IPS-18c (cell line): ENCODE measurements around the gene NOL6.
"Not testable (repeated sequence)": the region's sequence is repeated elsewhere in the genome, so short reads cannot be mapped to it uniquely, and the experiment has no call there.

Source experiments
- H3K4me3 ChIP-seq: 2 replicates; pipeline ENCODE4 v1.7.0; 2013; ENCODE audit warnings: low read depth, mild to moderate bottlenecking, low read length, moderate library complexity; ENCODE audit not compliant: insufficient read depth
- H3K9me3 ChIP-seq: one replicate; pipeline ENCODE4 v1.6.1; 2013; ENCODE audit warnings: mild to moderate bottlenecking, low read length, moderate library complexity; ENCODE audit not compliant: control insufficient read depth, insufficient read depth

Gene NOL6

GRCh38 chr9:33443047-33443446 lies 30.7 kb downstream of the NOL6 start:
- no peak overlapping the region for H3K4me3 ChIP-seq
- no peaks in the 10 kb centered on the region for H3K9me3 ChIP-seq

DNA sequence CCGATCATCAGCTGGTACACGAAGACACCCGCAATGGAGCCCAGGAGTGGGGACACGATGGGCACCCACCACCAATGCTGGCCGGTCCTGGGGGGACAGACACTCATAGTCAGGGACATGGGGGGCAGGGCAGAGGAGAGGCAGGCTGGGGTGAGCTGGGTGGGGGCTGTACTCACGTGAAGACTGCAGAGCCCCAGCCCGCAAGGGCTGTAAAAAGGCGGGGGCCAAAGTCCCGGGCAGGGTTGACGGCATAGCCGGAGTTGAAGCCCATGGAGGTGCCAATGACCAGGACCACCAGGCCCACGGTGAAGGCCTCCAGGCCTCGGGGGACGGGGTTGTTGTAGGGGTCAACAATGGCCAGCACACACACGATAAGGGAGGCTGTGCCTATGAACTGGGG lies 31.6 kb downstream of the NOL6 start:
- Histone ChIP-seq H3K4me3 (no peak overlapping the region), H3K9me3 (no peaks in the 10 kb centered on the region)

- no peaks in the 10 kb centered on the region for H3K9me3 ChIP-seq
- H3K4me3 ChIP-seq, result no peak overlapping the region
These were observed 33.1 kb downstream of the NOL6 start for GRCh38 chr9:33440609-33441008.

GRCh38 chr9:33440204-33440603 lies 33.5 kb downstream of the NOL6 start:
- Histone ChIP-seq H3K9me3 (no peaks in the 10 kb centered on the region), H3K4me3 (no peak overlapping the region)

DNA sequence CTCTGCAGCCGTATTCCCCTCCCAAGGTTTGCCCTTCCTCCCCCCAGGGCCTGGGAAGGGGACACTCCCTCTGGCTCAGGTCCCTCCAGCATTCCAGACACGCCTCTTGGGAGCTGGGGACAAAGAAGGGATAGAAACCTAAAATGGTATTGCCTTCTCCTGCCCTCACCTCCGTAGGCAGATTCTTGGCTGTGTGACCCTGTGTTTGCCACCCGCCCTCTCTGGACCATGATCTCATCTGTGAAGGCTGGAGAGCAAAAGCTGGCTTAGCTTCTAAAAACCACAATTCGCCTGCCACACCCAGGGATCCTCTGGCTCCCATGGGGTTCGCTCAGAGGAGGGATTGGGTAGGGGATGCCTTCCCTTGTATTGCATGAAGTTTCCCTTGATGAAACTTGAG lies 34.0 kb downstream of the NOL6 start:
- Histone ChIP-seq H3K4me3 (no peak overlapping the region), H3K9me3 (peaks cover 2% of the 10 kb centered on the region)

GRCh38 chr9:33438926-33439680 lies 34.6 kb downstream of the NOL6 start:
- Histone ChIP-seq H3K9me3 (peaks cover 2% of the 10 kb centered on the region), H3K4me3 (no peak overlapping the region)

- peaks cover 2% of the 10 kb centered on the region for H3K9me3 ChIP-seq
- no peak overlapping the region for H3K4me3 ChIP-seq
These were observed 35.8 kb downstream of the NOL6 start for GRCh38 chr9:33437898-33438297.

DNA sequence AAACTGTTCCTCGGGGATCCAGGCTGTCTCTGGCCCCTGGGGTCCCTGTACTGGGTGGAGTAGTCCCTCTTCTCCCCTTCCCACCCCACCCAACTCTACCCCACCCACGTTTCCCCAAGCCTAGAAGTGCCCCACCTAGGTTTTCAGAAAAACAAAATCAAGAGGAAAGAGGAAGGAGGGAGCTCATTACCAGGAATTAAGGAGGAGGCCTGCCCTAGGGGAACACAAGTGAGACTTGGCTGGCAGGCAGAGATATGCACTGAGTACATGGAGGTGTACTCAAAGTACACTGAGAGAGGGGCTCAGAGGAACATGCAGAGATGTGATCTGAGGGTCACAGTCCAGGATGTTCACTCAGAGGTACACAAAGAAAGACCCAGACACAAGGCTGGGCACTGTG lies 36.5 kb downstream of the NOL6 start:
- Histone ChIP-seq H3K9me3 (peaks cover 2% of the 10 kb centered on the region), H3K4me3 (no peak overlapping the region)

- Histone ChIP-seq H3K9me3 (peaks cover 2% of the 10 kb centered on the region), H3K4me3 (no peak overlapping the region)
These were observed 37.3 kb downstream of the NOL6 start for GRCh38 chr9:33436445-33436844.

- H3K9me3 ChIP-seq, result peaks cover 2% of the 10 kb centered on the region
- no peak overlapping the region for H3K4me3 ChIP-seq
These were observed 37.9 kb downstream of the NOL6 start for GRCh38 chr9:33435821-33436277.

- Histone ChIP-seq H3K9me3 (peaks cover 2% of the 10 kb centered on the region), H3K4me3 (no peak overlapping the region)
These were observed 39.2 kb downstream of the NOL6 start for GRCh38 chr9:33434317-33435105.

DNA sequence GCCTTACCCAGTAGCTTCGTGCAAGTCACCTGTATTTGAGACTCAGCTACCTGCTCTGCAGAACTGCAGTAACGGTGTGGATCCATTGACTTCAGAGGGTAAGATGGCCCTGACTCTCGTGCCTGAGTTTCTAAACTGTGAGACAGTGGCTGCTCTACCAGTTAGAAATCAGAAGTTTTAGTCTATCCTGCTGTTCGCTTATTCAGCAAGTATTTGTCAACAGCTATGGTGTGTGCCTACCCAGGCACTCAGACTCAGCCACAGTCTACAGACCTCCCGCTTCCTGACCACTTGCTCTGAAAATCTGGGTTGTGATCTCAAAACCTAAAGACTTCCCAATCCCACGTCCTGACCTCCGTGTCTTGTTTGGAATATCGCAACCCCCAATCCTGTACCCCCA lies 39.9 kb downstream of the NOL6 start:
- H3K9me3 ChIP-seq, result peaks cover 2% of the 10 kb centered on the region
- H3K4me3 ChIP-seq, result no peak overlapping the region

GRCh38 chr9:33431420-33431819 lies 42.3 kb downstream of the NOL6 start:
- Histone ChIP-seq H3K4me3 (no peak overlapping the region), H3K9me3 (peaks cover 2% of the 10 kb centered on the region)

GRCh38 chr9:33430942-33431341 lies 42.8 kb downstream of the NOL6 start:
- no peak overlapping the region for H3K4me3 ChIP-seq
- peaks cover 2% of the 10 kb centered on the region for H3K9me3 ChIP-seq

- Histone ChIP-seq H3K4me3 (no peak overlapping the region), H3K9me3 (no peaks in the 10 kb centered on the region)
These were observed 44.3 kb downstream of the NOL6 start for GRCh38 chr9:33429256-33429985.

GRCh38 chr9:33426843-33427293 lies 46.9 kb downstream of the NOL6 start:
- H3K4me3 ChIP-seq, result no peak overlapping the region

GRCh38 chr9:33425128-33425533 lies 48.6 kb downstream of the NOL6 start:
- H3K4me3 ChIP-seq, result no peak overlapping the region
- H3K9me3 ChIP-seq, result no peaks in the 10 kb centered on the region

More at GRCh38 chr9:33426843-33427293, 46.9 kb downstream of the NOL6 start:
- no peaks in the 10 kb centered on the region for H3K9me3 ChIP-seq

DNA sequence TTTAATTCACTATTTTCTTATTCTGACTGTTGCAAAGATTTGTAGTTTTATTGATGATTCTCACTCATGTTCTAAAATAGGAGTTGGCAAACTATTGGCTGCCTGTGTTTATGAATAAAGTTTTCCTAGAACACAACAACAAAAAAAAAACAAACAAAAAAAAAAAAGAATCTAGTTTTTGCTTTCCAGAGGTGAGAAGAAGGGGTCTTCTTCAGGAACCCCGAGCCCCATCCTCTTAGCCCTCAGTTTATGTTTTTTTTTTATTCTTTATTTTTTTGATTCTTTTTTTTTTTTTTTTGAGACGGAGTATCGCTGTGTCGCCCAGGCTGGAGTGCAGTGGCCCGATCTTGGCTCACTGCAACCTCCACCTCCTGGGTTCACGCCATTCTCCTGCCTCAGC lies 49.2 kb downstream of the NOL6 start:
- not testable (repeated sequence) for H3K4me3 ChIP-seq

More for the DNA sequence above, 49.2 kb downstream of the NOL6 start:
- not testable (repeated sequence) for H3K9me3 ChIP-seq
